SK-N-SH (cell line): Measurements from ENCODE around the gene L3MBTL1. TPM values are rescaled to one million over a fixed set of nuclear protein-coding genes. Genes with fewer than 3 reads are reported as not detected.

Experiments
- CTCF ChIA-PET: fragments of 300-600, 350-600 bp; formaldehyde crosslinking; extraction: SDS; loops from one replicate; lab custom pipeline; 2021; lab: Yijun Ruan, JAX
- POLR2A ChIA-PET: fragments of 350-600 bp; sonication (Branson Sonifier 250); formaldehyde crosslinking; extraction: SDS; loops from one replicate; lab custom pipeline; 2020; ENCODE audit warnings: antibody characterized with exemption, inconsistent platforms; lab: Yijun Ruan, JAX
- DNase-seq: peaks from one replicate; pipeline ENCODE4 v3.0.0; 2012
- H2AFZ ChIP-seq: fragments of 200-600 bp; sonication (generic); 2 replicates; pipeline ENCODE4 v1.8.1; 2016; ENCODE audit warnings: antibody characterized with exemption, mild to moderate bottlenecking, low read depth
- H3F3A ChIP-seq: fragments of 200-600 bp; sonication (generic); replicated peaks from 2 replicates; pipeline ENCODE3; 2016; ENCODE audit warnings: antibody characterized with exemption, mild to moderate bottlenecking; ENCODE audit not compliant: insufficient read depth
- H3K27ac ChIP-seq, 2 experiments: fragments of 200-500 bp in 1 of 2; fragments of 200-600 bp in 1 of 2; sonication (Bioruptor generic) in 1 of 2; sonication (generic), shearing (Covaris generic) in 1 of 2; 2 replicates each; pipeline versions ENCODE4 v1.5.1 to v1.6.1; 2014 to 2016; ENCODE audit warnings: low read depth in 2 of 2, inconsistent platforms in 1 of 2, low read length in 1 of 2, mild to moderate bottlenecking in 1 of 2, mixed read lengths in 1 of 2
- H3K27me3 ChIP-seq: fragments of 200-600 bp; sonication (generic), shearing (Covaris generic); 2 replicates; pipeline ENCODE4 v1.6.1; 2016; ENCODE audit warnings: mixed run types; ENCODE audit not compliant: insufficient read depth
- H3K36me3 ChIP-seq, 2 experiments: fragments of 200-500 bp in 1 of 2; fragments of 200-600 bp in 1 of 2; sonication (Bioruptor generic) in 1 of 2; sonication (generic) in 1 of 2; replicated peaks in 1 of 2; 2 replicates each; pipeline versions ENCODE3 to v1.5.1; 2014 to 2016; ENCODE audit warnings: low read length in 1 of 2, mild to moderate bottlenecking in 1 of 2; ENCODE audit not compliant: insufficient read depth in 2 of 2, control insufficient read depth in 1 of 2
- H3K4me1 ChIP-seq, 2 experiments: fragments of 200-500 bp in 1 of 2; fragments of 200-600 bp in 1 of 2; sonication (Bioruptor generic) in 1 of 2; sonication (generic), shearing (Covaris generic) in 1 of 2; 2 replicates each; pipeline versions ENCODE4 v1.5.1 to v1.6.1; 2014 to 2016; ENCODE audit warnings: low read depth in 1 of 2, low read length in 1 of 2, mixed run types in 1 of 2; ENCODE audit not compliant: insufficient read depth in 2 of 2, control insufficient read depth in 1 of 2
- H3K4me2 ChIP-seq: fragments of 200-600 bp; sonication (generic), shearing (Covaris generic); 2 replicates; pipeline ENCODE4 v1.6.1; 2017; ENCODE audit warnings: mixed run types
- H3K4me3 ChIP-seq, 2 experiments: fragments of 200-500 bp in 1 of 2; fragments of 200-600 bp in 1 of 2; sonication (Bioruptor generic) in 1 of 2; sonication (generic), shearing (Covaris generic) in 1 of 2; 2 replicates each; pipeline versions ENCODE4 v1.5.1 to v1.8.1; 2014 to 2016; ENCODE audit warnings: low read depth in 2 of 2, inconsistent platforms in 1 of 2, low read length in 1 of 2, mild to moderate bottlenecking in 1 of 2, mixed read lengths in 1 of 2, moderate library complexity in 1 of 2
- H3K79me2 ChIP-seq: fragments of 200-600 bp; sonication (generic); 2 replicates; pipeline ENCODE4 v1.8.1; 2017; ENCODE audit warnings: mild to moderate bottlenecking; ENCODE audit not compliant: insufficient read depth
- H3K9ac ChIP-seq: fragments of 200-600 bp; sonication (generic); 2 replicates; pipeline ENCODE4 v1.6.1; 2017; ENCODE audit warnings: mixed run types
- H3K9me2 ChIP-seq: fragments of 200-600 bp; sonication (generic); 2 replicates; pipeline ENCODE4 v1.6.1; 2017; ENCODE audit warnings: mixed run types
- H3K9me3 ChIP-seq: fragments of 200-600 bp; sonication (generic); 2 replicates; pipeline ENCODE4 v1.6.1; 2017; ENCODE audit warnings: mixed run types, mild to moderate bottlenecking, moderate library complexity
- H4K20me1 ChIP-seq: fragments of 200-600 bp; sonication (generic); 2 replicates; pipeline ENCODE4 v1.6.1; 2017; ENCODE audit warnings: mild to moderate bottlenecking, mixed run types; ENCODE audit not compliant: insufficient read depth
- CTCF ChIP-seq: fragments of 200-600 bp; sonication (generic); IDR thresholded peaks from 2 replicates; pipeline ENCODE4 v1.6.1; 2017; ENCODE audit warnings: antibody characterized with exemption, mild to moderate bottlenecking, moderate library complexity
- EP300 ChIP-seq, 2 experiments: IDR thresholded peaks; 2 replicates each; pipeline versions ENCODE4 v1.4.0 to v1.6.1; 2012; ENCODE audit warnings: borderline replicate concordance in 1 of 2, low read depth in 1 of 2, low read length in 1 of 2
- EZH2phosphoT487 ChIP-seq: fragments of 200-600 bp; sonication (generic); IDR thresholded peaks from 2 replicates; pipeline ENCODE4 v1.6.1; 2017; ENCODE audit warnings: low read depth, mixed run types, mild to moderate bottlenecking, antibody characterized with exemption, moderate library complexity, borderline replicate concordance
- IRF3 ChIP-seq: fragments of 150-350 bp; IDR thresholded peaks from 2 replicates; pipeline ENCODE4 v1.6.1; 2016; ENCODE audit warnings: mild to moderate bottlenecking, low read depth, low read length
- JUND ChIP-seq: IDR thresholded peaks from 2 replicates; pipeline ENCODE4 v1.4.0; 2012
- MEF2A ChIP-seq: IDR thresholded peaks from 2 replicates; pipeline ENCODE4 v1.4.0; 2012; ENCODE audit warnings: low read depth, borderline replicate concordance
- MXI1 ChIP-seq: IDR thresholded peaks from 2 replicates; pipeline ENCODE4 v1.6.1; 2012; ENCODE audit warnings: mild to moderate bottlenecking, low read depth, low read length, improper control_type of control experiment
- RAD21 ChIP-seq: IDR thresholded peaks from 2 replicates; pipeline ENCODE4 v1.6.1; 2012; ENCODE audit warnings: mild to moderate bottlenecking, low read length
- REST ChIP-seq: IDR thresholded peaks from 2 replicates; pipeline ENCODE4 v1.6.1; 2012; ENCODE audit warnings: mild to moderate bottlenecking, low read depth, low read length, moderate library complexity
- RXRA ChIP-seq: IDR thresholded peaks from 2 replicates; pipeline ENCODE4 v1.4.0; 2012; ENCODE audit warnings: low read depth, mild to moderate bottlenecking, borderline replicate concordance
- SIN3A ChIP-seq: IDR thresholded peaks from 2 replicates; pipeline ENCODE4 v1.6.1; 2012; ENCODE audit warnings: low read depth, mild to moderate bottlenecking, low read length, moderate library complexity, borderline replicate concordance
- TAF1 ChIP-seq: IDR thresholded peaks from 2 replicates; pipeline ENCODE4 v1.6.1; 2012; ENCODE audit warnings: low read depth, mild to moderate bottlenecking, low read length, moderate library complexity, borderline replicate concordance
- TCF12 ChIP-seq: IDR thresholded peaks from 2 replicates; pipeline ENCODE4 v1.4.0; 2012
- WGBS: methylation state at CpG from one replicate; pipeline ENCODE4 v1.1.6; 2017; ENCODE audit warnings: low lambda C conversion rate; 5-methylcytosine and 5-hydroxymethylcytosine counted together
- polyA plus RNA-seq, 3 experiments: library from polyadenylated mRNA; depleted of rRNA; stranded (reverse); fragments of >200 nt; gene quantifications; 2 replicates each; pipeline ENCODE4 v1.2.3, GENCODE V29; 2012

Gene L3MBTL1
- polyA plus RNA-seq, 1 of the 3 experiments (the other 2 are of a cell fraction) = 8.9 TPM

- POLR2A ChIA-PET = no interaction called here
- H3K4me2 ChIP-seq = no peak overlapping the region
- no peaks in the 10 kb centered on the region for H3K9me2 ChIP-seq
- H3K36me3 ChIP-seq = peaks cover 0 to 4% of the 10 kb centered on the region in 2 experiments
- H4K20me1 ChIP-seq = no peaks in the 10 kb centered on the region
- no peak overlapping the region for H3K9ac ChIP-seq
- H3F3A ChIP-seq = peaks cover 4% of the 10 kb centered on the region
- no peak overlapping the region for H3K4me3 ChIP-seq
- 88% methylated on average over 6 of the region's 7 CpGs for WGBS
- DNase-seq = no peak
- no peaks in the 10 kb centered on the region; a peak in 1 of 4 replicates for H3K4me1 ChIP-seq
- CTCF ChIA-PET = interaction anchor here (1.5 to 2.0 kb wide), 2 partner anchors 26 to 152 kb away, joined by 3 to 5 read pairs; no protein-coding TSS in a partner anchor
- TF ChIP-seq JUND (no peak), CTCF (no peak), RXRA (no peak), IRF3 (no peak), MEF2A (no peak), MXI1 (no peak), SIN3A (no peak), EP300 (IDR thresholded peaks at IDR 0.05; ENCODE audit: borderline replicate concordance in 1 of 2, low read depth in 1 of 2, low read length in 1 of 2) (no peak), RAD21 (no peak), TAF1 (no peak), EZH2phosphoT487 (no peak), TCF12 (no peak), REST (no peak)
- H2AFZ ChIP-seq = no peak overlapping the region
- no peaks in the 10 kb centered on the region for H3K79me2 ChIP-seq
- no peak overlapping the region for H3K27ac ChIP-seq
- H3K9me3 ChIP-seq = no peaks in the 10 kb centered on the region
- no peaks in the 10 kb centered on the region for H3K27me3 ChIP-seq
Measured at GRCh38 chr20:43540673-43541060, 33.2 kb downstream of the L3MBTL1 start.
